HUES64 (cell line): ENCODE data around the gene MARVELD2.
"Not testable (repeated sequence)": the region's sequence is repeated elsewhere in the genome, so short reads cannot be mapped to it uniquely, and the experiment has no call there.

Experiments used
- H3K27ac ChIP-seq: 2 replicates; pipeline ENCODE4 v1.7.0; 2013; ENCODE audit warnings: low read depth, low read length, inconsistent platforms
- H3K27me3 ChIP-seq: 2 replicates; pipeline ENCODE4 v1.6.1; 2013; ENCODE audit warnings: mild to moderate bottlenecking, low read length; ENCODE audit not compliant: insufficient read depth
- H3K36me3 ChIP-seq: 2 replicates; pipeline ENCODE4 v1.6.1; 2013; ENCODE audit warnings: mild to moderate bottlenecking, low read length; ENCODE audit not compliant: insufficient read depth
- H3K4me1 ChIP-seq: 2 replicates; pipeline ENCODE4 v1.6.1; 2013; ENCODE audit warnings: mild to moderate bottlenecking, low read length, moderate library complexity; ENCODE audit not compliant: insufficient read depth
- H3K4me3 ChIP-seq: 2 replicates; pipeline ENCODE4 v1.5.1; 2013; ENCODE audit warnings: mild to moderate bottlenecking, low read length, moderate library complexity
- H3K9ac ChIP-seq: 2 replicates; pipeline ENCODE4 v1.6.1; 2013; ENCODE audit warnings: mild to moderate bottlenecking, low read depth, low read length
- H3K9me3 ChIP-seq: 2 replicates; pipeline ENCODE4 v1.6.1; 2013; ENCODE audit warnings: low read depth, low read length; ENCODE audit not compliant: insufficient read depth
- WGBS: fragments of 150-250, 120-280 bp; methylation state at CpG from one replicate; pipeline ENCODE4 v1.1.7; 2013; ENCODE audit warnings: missing lambda C conversion rate; 5-methylcytosine and 5-hydroxymethylcytosine counted together

Gene MARVELD2

DNA sequence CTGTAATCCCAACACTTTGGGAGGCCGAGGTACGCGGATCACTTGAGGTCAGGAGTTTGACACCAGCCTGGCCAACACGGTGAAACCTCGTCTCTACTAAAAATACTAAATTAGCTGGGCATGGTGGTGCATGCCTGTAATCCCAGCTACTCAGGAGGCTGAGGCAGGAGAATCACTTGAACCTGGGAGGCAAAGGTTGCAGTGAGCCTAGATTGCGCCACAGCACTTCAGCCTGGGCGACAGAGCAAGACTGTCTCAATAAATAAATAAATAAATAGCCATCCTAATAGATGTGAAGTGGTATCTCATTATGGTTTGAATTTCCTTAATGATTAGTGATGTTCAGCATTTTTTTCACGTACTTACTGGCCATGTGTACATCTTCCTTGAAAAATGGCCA lies 35.6 kb downstream of the MARVELD2 start:
- H3K27ac ChIP-seq, H3K4me1 ChIP-seq, H3K27me3 ChIP-seq, H3K4me3 ChIP-seq, H3K9me3 ChIP-seq, H3K9ac ChIP-seq, H3K36me3 ChIP-seq: not testable (repeated sequence)
- 95% methylated on average over 6 of the region's 8 CpGs for WGBS

GRCh38 chr5:69451941-69452647 lies 37.2 kb downstream of the MARVELD2 start:
- 97% methylated on average over 3 of the region's 4 CpGs for WGBS
- peaks cover 5% of the 10 kb centered on the region; the same call in 1 of the 2 replicates for H3K4me1 ChIP-seq
- no peaks in the 10 kb centered on the region for H3K9me3 ChIP-seq
- H3K36me3 ChIP-seq, result no peaks in the 10 kb centered on the region
- no peak overlapping the region for H3K27ac ChIP-seq
- H3K9ac ChIP-seq, result no peak overlapping the region
- H3K4me3 ChIP-seq, result no peak overlapping the region
- no peaks in the 10 kb centered on the region for H3K27me3 ChIP-seq

DNA sequence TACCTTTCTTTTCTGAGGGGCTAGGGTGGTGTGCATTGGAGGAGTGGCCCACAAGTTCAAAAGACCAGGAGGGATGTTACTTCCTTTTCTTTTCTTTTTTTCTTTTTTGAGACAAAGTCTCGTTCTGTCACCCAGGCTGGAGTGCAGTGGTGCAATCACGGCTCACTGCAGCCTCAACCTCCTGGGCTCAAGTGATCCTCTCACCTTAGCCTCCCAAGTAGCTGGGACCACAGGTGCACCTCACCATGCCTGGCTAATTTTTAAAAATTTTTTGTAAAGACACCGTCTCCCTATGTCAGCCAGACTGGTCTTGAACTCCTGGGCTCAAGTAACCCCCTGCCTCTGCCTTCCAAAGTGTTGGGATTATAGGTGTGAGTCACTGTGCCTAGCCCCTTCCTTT lies 38.6 kb downstream of the MARVELD2 start:
- not testable (repeated sequence) for H3K4me1 ChIP-seq

DNA sequence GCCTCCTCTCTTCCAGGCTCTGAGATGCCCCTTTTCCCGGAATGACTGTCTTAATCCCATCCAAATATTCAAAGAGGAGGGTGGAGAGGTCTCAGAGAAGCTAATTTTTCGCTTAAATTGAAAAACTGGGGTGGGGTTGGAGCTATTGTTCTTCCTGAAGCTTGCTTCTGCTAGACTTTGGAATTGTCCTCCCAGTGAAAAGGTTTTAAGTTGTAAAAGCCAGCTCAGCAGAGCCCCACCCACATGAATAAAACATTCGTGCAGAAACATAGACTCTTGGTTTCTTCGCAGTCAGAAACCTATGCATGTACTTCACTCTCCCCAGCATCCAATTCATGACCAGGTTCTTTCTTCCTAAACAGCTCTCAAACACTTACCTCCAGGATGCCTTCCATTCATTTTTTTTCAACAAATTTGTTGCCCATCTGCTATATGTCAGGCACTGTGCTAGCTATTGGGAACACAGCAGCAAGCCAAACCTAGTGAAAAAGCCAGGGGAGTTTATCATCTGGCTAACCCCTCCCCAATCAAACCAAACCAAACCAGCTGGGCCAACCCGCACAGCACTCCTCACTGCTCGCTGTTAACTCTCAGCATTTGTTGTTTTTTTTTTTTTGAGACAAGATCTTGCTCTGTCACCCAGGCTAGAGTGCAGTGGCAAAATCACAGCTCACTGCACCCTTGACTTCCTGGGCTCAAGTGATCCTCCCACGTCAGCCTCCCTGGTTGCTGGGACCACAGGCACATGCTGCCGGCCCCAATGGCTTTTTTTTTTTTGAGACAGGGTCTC lies 39.7 kb downstream of the MARVELD2 start:
- Histone ChIP-seq H3K9me3 (no peaks in the 10 kb centered on the region), H3K27me3 (no peaks in the 10 kb centered on the region), H3K4me1 (peaks cover 5% of the 10 kb centered on the region; the same call in 1 of the 2 replicates), H3K27ac (no peak overlapping the region), H3K4me3 (no peak overlapping the region), H3K36me3 (no peaks in the 10 kb centered on the region), H3K9ac (no peak overlapping the region)
- 84% methylated on average over 7 of the region's 8 CpGs for WGBS

More for the DNA sequence above, 38.6 kb downstream of the MARVELD2 start:
- H3K9me3 ChIP-seq, H3K36me3 ChIP-seq, H3K4me3 ChIP-seq, H3K27ac ChIP-seq, H3K27me3 ChIP-seq, H3K9ac ChIP-seq: not testable (repeated sequence)
- 93% methylated on average over 3 of the region's 3 CpGs for WGBS

- not testable (repeated sequence) for H3K4me1 ChIP-seq, H3K27me3 ChIP-seq, H3K36me3 ChIP-seq, H3K27ac ChIP-seq, H3K9ac ChIP-seq, H3K9me3 ChIP-seq, H3K4me3 ChIP-seq
- 94% methylated on average over 5 of the region's 7 CpGs for WGBS
Observed at GRCh38 chr5:69455428-69455988, 40.6 kb downstream of the MARVELD2 start.

- 94% methylated on average over 1 of the region's 1 CpG for WGBS
- H3K9ac ChIP-seq, result no peak overlapping the region
- H3K9me3 ChIP-seq, result no peaks in the 10 kb centered on the region
- H3K36me3 ChIP-seq, result no peaks in the 10 kb centered on the region
- no peak overlapping the region for H3K4me3 ChIP-seq
- no peak overlapping the region for H3K27ac ChIP-seq
- no peaks in the 10 kb centered on the region for H3K27me3 ChIP-seq
- no peaks in the 10 kb centered on the region for H3K4me1 ChIP-seq
Observed at GRCh38 chr5:69462170-69462569, 47.3 kb downstream of the MARVELD2 start.

DNA sequence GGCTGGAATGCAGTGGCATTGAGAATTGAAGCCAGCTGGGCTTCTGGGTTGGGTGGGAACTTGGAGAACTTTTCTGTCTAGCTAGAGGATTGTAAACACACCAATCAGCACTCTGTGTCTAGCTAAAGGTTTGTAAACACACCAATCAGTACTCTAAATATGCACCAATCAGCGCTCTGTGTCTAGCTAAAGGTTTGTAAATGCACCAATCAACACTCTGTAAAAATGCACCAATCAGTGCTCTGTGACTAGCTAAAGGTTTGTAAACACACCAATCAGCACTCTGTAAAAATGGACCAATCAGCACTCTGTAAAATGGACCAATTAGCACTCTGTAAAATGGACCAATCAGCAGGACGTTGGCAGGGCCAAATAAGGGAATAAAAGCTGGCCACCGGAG lies 51.5 kb downstream of the MARVELD2 start:
- H3K9ac ChIP-seq, H3K4me3 ChIP-seq, H3K4me1 ChIP-seq, H3K27me3 ChIP-seq, H3K36me3 ChIP-seq, H3K27ac ChIP-seq, H3K9me3 ChIP-seq: not testable (repeated sequence)
- 91% methylated on average over 3 of the region's 3 CpGs for WGBS

GRCh38 chr5:69467442-69468225 lies 52.7 kb downstream of the MARVELD2 start:
- Histone ChIP-seq H3K9me3 (no peaks in the 10 kb centered on the region), H3K4me3 (no peak overlapping the region), H3K9ac (no peak overlapping the region), H3K4me1 (no peaks in the 10 kb centered on the region), H3K36me3 (no peaks in the 10 kb centered on the region), H3K27me3 (no peaks in the 10 kb centered on the region), H3K27ac (no peak overlapping the region)
- WGBS, result 93% methylated on average over 3 of the region's 8 CpGs

DNA sequence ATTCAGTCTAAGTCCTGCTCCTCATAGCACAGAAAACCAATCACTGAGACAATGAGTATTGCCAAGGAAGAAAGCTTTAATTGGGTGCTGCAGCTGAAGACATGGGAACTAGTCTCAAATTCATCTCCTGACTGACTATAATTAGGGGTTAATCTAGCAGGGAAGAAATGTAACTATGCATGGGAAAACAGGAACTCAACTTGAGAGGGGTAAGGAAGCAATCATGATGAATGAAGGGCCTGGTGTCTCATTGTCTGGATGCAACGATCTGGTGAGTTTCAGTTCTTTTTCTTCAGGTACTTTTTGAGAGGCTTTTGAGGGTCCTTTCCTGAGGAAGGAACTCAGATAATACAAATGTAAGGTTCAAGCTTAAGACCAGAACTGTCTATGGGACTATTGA lies 53.7 kb downstream of the MARVELD2 start:
- H3K27me3 ChIP-seq, result no peaks in the 10 kb centered on the region
- H3K9me3 ChIP-seq, result no peaks in the 10 kb centered on the region
- no peak overlapping the region for H3K27ac ChIP-seq
- H3K36me3 ChIP-seq, result no peaks in the 10 kb centered on the region
- no peaks in the 10 kb centered on the region for H3K4me1 ChIP-seq
- no peak overlapping the region for H3K4me3 ChIP-seq
- H3K9ac ChIP-seq, result no peak overlapping the region
- WGBS, result 95% methylated on average over 1 of the region's 1 CpG

- H3K4me1 ChIP-seq, H3K9me3 ChIP-seq, H3K36me3 ChIP-seq, H3K4me3 ChIP-seq, H3K27me3 ChIP-seq, H3K27ac ChIP-seq, H3K9ac ChIP-seq: not testable (repeated sequence)
- 95% methylated on average over 6 of the region's 6 CpGs for WGBS
Observed at GRCh38 chr5:69471516-69471915, 56.6 kb downstream of the MARVELD2 start.

DNA sequence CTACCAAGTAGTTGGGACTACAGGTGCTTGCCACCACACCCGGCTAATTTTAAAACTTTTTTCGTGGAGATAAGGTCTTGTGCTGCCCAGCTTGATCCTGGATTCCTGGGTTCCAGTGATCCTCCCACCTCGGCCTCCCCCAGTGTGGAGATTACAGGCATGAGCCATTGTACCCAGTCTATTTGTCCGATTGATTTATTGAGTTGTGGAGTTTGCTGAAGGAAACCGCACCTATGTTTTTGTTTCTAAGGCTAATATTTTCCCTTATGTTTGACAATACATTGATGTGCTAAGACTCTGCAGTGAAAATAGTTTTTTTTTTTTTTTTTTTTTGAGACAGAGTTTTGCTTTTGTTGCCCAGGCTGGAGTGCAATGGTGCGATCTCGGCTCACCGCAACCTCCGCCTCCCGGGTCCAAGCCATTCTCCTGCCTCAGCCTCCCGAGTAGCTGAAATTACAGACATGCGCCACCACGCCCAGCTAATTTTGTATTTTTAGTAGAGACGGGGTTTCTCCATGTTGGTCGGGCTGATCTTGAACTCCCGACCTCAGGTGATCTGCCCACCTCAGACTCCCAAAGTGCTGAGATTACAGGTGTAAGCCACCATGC lies 57.7 kb downstream of the MARVELD2 start:
- H3K9me3 ChIP-seq, H3K27ac ChIP-seq, H3K4me3 ChIP-seq, H3K27me3 ChIP-seq, H3K9ac ChIP-seq, H3K4me1 ChIP-seq, H3K36me3 ChIP-seq: not testable (repeated sequence)
- WGBS, result 95% methylated on average over 16 of the region's 16 CpGs
